Pancreas (tissue), 10 donors: ENCODE results near the gene TJP3. TPM values are rescaled to one million over a fixed set of nuclear protein-coding genes. Genes with fewer than 3 reads are reported as not detected.

Source experiments
- ATAC-seq, 4 donors: fragments of 200-7000 bp; cut with Tn5 transposase; one replicate each; pipeline versions ENCODE4 v1.8.0 to v1.9.1; 2020; ENCODE audit warnings: mild to moderate bottlenecking in 4 of 4, moderate library complexity in 4 of 4
- DNase-seq, 6 donors: peaks; one replicate each; pipeline ENCODE4 v3.0.0-alpha.2; 2020
- FAIRE-seq: peaks from 2 replicates; lab custom pipeline; 2012; peaks lifted over from hg19 to GRCh38; lab: Jason Lieb, UNC
- H3K27ac ChIP-seq, 4 donors: fragments of 200-600 bp; sonication (generic); 1 replicate in 3 of 4; 2 replicates in 1 of 4; pipeline versions ENCODE4 v1.5.0 to v1.8.0; 2020
- H3K27me3 ChIP-seq, 4 donors: fragments of 200-600 bp; one replicate each; pipeline ENCODE4 v1.8.0; 2021
- H3K36me3 ChIP-seq, 3 donors: fragments of 200-600 bp; sonication (generic) in 1 of 3; one replicate each; pipeline versions ENCODE4 v1.5.0 to v1.8.0; 2020 to 2021
- H3K4me1 ChIP-seq, 3 donors: fragments of 200-600 bp; one replicate each; pipeline ENCODE4 v1.8.0; 2021
- H3K4me3 ChIP-seq, 4 donors: fragments of 200-600 bp; sonication (generic) in 2 of 4; one replicate each; pipeline versions ENCODE4 v1.5.0 to v1.8.0; 2020 to 2021
- H3K9me3 ChIP-seq, 4 donors: fragments of 200-600 bp; one replicate each; pipeline ENCODE4 v1.8.0; 2021
- WGBS, 2 donors: extraction: QIAGEN DNeasy Blood & Tissue Kit; methylation state at CpG; one replicate each; pipeline ENCODE4 v1.1.7; 2013; 5-methylcytosine and 5-hydroxymethylcytosine counted together
- intact Hi-C, 3 donors: fragments of 100-400 bp; cut with DNase I; formaldehyde crosslinking; loops; one replicate each; pipeline versions ENCODE4 v1.11.1 to v1.14.2; 2022
- polyA plus RNA-seq, 2 donors: library from polyadenylated mRNA; stranded (reverse); fragments of 200-250 nt; gene quantifications; one replicate each; pipeline ENCODE4 v1.2.3, GENCODE V29; 2013
- total RNA-seq, 6 donors: library from RNA; stranded (reverse); fragmentation: NEBNext Ultra II Directional in 4 of 6; extraction: Animal tissue kit (Norgen Biotek cat#: 25700) in 4 of 6; gene quantifications; one replicate each; pipeline versions ENCODE4 v1.2.1 to v1.2.4, GENCODE V29; 2021 to 2023
- TF ChIP-seq, protein P1 (sequence below), 4 donors: fragments of 200-600 bp; sonication (generic) in 3 of 4; IDR thresholded peaks; one replicate each; pipeline versions ENCODE4 v1.5.0 to v1.8.0; 2021; ENCODE audit warnings: antibody characterized with exemption in 4 of 4
- donor health status: healthy with polysubstance abuse.
- donor health status: DM: no; HTN: no; CAD: no; lungs with moderate emphysema.
- donor health status: DM: no; HTN: no; CAD: no.
- donor health status: control.
- donor health status: control.
- donor health status: Bipolar disorder and iron deficiency.
- donor health status: DM: yes; HTN: yes; CAD: no.
- donor health status: DM: no; HTN: no; CAD: no.
- donor health status: DM: no; HTN: no; CAD: no.
- donor health status: DM: yes; HTN: yes; CAD: no.

Gene TJP3
- total and polyA plus RNA-seq, 8 donors, result 9.2 to 36.0 (median 15.8) TPM

DNA sequence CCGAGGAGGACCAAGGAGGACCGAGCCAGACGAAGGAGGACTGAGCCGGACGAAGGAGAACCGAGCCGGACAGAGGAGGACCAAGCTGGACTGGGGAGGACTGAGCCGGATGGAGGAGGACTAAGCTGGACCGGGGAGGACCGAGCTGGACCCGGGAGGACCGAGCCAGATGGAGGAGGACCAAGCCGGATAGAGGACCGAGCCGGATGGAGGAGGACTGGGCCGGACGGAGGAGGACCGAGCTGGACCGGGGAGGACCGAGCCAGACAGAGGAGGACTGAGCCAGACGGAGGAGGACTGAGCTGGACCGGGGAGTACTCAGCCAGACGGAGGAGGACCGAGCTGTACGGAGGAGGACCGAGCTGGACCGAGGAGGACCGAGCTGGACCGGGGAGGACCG is 11.1 kb upstream of the TJP3 start:
- ATAC-seq, result no peak
- no peak overlapping the region for H3K27ac ChIP-seq
- intact Hi-C loops, result no loop called here
- no peak for FAIRE-seq
- H3K4me3 ChIP-seq, result no peak overlapping the region
- H3K9me3 ChIP-seq, result no peaks in the 10 kb centered on the region
- WGBS, 2 donors, result 92 to 94% methylated on average over 29 to 30 of the region's 30 CpGs
- H3K4me1 ChIP-seq, result no peaks in the 10 kb centered on the region
- TF ChIP-seq, protein P1, sequence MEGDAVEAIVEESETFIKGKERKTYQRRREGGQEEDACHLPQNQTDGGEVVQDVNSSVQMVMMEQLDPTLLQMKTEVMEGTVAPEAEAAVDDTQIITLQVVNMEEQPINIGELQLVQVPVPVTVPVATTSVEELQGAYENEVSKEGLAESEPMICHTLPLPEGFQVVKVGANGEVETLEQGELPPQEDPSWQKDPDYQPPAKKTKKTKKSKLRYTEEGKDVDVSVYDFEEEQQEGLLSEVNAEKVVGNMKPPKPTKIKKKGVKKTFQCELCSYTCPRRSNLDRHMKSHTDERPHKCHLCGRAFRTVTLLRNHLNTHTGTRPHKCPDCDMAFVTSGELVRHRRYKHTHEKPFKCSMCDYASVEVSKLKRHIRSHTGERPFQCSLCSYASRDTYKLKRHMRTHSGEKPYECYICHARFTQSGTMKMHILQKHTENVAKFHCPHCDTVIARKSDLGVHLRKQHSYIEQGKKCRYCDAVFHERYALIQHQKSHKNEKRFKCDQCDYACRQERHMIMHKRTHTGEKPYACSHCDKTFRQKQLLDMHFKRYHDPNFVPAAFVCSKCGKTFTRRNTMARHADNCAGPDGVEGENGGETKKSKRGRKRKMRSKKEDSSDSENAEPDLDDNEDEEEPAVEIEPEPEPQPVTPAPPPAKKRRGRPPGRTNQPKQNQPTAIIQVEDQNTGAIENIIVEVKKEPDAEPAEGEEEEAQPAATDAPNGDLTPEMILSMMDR (IDR thresholded peaks at IDR 0.05), result no peak
- H3K27me3 ChIP-seq, result no peaks in the 10 kb centered on the region
- peak in 1 of 6 donors; percentile 63 for DNase-seq
- no peaks in the 10 kb centered on the region for H3K36me3 ChIP-seq

DNA sequence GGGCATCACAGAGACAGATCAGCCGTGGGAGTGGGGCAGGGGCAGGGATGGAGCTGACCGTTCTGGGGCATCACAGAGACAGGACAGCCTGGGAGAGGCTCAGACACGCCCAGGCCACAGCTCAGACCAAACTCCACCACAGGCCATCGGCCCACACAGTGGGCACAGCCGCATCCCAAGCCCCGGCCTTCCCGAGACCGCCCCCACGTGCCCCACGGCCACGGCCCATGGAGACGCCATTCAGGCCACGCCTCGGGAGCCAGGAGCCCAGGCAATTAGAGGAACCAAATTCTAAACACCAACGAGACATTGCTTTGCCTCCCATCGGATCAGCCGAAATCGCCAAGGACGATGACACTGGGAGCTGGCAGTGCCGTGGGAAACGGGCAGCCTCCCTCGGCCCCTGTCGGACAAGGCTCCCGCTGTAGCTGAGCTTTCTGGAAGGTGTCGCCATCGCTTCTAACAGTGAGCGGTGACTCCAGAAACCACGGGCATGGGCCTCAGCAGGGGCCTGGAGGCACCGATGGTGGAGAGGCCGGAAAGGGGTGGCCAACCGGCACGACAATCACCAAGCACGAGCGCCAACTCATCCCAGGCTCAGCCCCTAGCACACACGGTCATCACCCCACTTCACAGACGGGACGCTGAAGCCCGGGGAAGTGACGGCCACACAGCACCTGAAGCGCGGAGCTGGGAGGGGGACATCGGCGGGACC is 10.4 kb upstream of the TJP3 start:
- DNase-seq (peak in 1 of 6 donors; percentile 62), ATAC-seq (no peak), FAIRE-seq (no peak)
- Histone ChIP-seq H3K4me3 (no peak overlapping the region), H3K4me1 (no peaks in the 10 kb centered on the region), H3K27me3 (no peaks in the 10 kb centered on the region), H3K36me3 (no peaks in the 10 kb centered on the region), H3K27ac (no peak overlapping the region), H3K9me3 (no peaks in the 10 kb centered on the region)
- 93 to 95% methylated on average over 43 of the region's 43 CpGs for WGBS, 2 donors
- TF ChIP-seq, protein P1 (IDR thresholded peaks at IDR 0.05), result no peak
- intact Hi-C loops, result no loop called here

DNA sequence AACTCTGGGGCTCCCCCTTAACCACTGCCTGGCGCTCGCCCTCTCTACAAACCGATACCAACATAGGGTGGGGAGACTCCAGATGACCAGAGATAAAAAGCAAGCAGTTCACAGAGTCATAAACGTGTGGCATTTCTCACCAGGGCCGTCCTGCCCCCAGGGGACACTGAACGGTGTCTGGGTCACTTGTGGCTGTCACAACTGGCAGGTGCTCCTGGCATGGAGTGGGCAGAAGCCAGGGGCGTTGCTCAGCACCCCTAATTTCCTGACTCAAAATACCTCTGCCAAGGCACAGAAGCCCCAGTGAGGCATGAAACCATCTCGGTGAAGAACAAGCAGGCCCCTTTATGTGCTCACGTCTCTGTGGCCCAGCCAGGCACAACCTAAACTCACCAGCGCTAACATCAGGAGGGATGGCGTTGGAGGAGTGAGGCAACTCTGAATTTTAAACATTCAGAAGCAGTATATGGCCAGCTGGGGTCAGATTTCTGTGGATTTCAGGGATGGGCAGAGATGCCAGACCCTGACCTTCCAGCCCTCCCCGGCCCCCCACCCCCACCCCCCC is 9.7 kb upstream of the TJP3 start:
- H3K4me1 ChIP-seq, result no peaks in the 10 kb centered on the region
- TF ChIP-seq, protein P1 (IDR thresholded peaks at IDR 0.05), result no peak
- ATAC-seq, result no peak
- no peak overlapping the region for H3K4me3 ChIP-seq
- H3K27me3 ChIP-seq, result no peaks in the 10 kb centered on the region
- no peak overlapping the region for H3K27ac ChIP-seq
- no peak for FAIRE-seq
- no peaks in the 10 kb centered on the region for H3K9me3 ChIP-seq
- H3K36me3 ChIP-seq, result no peaks in the 10 kb centered on the region
- intact Hi-C loops, result no loop called here
- DNase-seq, result no peak
- whole genome bisulfite sequencing, 2 donors, result 54 to 62% methylated on average over 12 of the region's 12 CpGs

DNA sequence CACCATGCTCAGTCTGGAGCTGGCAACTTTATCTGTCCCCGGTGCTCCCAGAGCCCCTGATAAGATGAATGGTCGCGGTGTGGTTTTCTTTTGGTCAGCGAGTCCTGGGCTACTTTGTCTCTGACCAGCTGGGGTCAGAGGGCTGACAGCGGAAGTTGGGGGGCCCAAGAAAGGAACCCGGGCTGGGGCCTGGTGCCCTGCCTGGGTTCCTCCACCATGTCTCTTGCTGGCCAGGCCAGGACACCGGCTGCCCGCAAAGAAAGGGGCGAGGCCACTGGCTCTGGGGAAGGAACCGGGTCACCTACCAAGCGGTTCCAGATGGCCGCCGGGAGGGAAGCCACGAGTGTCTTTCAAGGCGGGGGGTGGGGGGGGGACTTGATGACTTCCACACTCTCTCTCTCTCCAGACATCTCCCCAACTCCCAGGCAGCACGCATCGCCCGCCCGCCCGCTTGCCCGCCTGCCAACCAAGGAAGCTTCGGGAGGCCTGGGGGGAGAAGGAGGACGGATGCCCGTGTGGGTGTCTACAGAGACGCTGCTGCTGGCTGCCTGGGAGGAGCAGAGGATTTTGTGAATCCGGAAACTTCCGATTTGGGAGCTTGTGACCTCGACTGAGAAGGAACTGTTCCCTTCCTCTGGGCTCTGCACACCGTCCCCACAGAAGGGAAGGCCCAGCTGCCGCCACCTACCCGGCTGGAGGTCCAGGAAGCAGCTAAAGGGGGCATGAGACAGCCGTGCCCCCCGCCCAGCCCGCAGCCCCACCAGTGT is 9.0 kb upstream of the TJP3 start:
- FAIRE-seq, result no peak
- WGBS, 2 donors, result 3 to 7% methylated on average over 27 to 34 of the region's 34 CpGs
- DNase-seq, result peak in 5 of 6 donors; percentile 30 to 83 (median 46)
- TF ChIP-seq, protein P1 (IDR thresholded peaks at IDR 0.05), result no peak
- peak overlapping the region in 3 of 4 donors; percentile 17 to 34 (median 26) for H3K27ac ChIP-seq
- peak overlapping the region; percentile 48 to 90 (median 87) for H3K4me3 ChIP-seq
- no peaks in the 10 kb centered on the region for H3K27me3 ChIP-seq
- no peaks in the 10 kb centered on the region for H3K4me1 ChIP-seq
- intact Hi-C loops, result no loop called here
- no peaks in the 10 kb centered on the region for H3K36me3 ChIP-seq
- peak; percentile 33 to 59 (median 49) for ATAC-seq
- no peaks in the 10 kb centered on the region for H3K9me3 ChIP-seq
